Measurements from ENCODE around the gene ASCL4.

Gene ASCL4

DNA sequence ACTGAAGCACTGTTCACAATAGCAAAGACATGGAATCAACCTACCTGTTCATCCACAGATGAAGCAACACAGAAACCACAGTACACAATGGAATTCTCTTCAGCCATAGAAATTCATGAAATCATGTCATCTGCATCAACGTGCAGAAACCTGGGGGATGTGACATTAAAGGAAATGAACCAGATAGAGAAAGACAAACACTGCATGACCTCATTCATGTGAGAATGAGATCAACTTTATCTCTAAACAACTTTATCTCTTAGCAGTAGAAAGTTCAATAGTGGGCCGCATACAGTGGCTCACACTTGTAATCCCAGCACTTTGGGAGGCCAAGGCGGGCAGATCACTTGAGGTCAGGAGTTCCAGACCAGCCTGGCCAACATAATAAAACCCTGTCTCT, 19.9 kb downstream of the ASCL4 start:
- no peaks in the 10 kb centered on the region for H3K9me3 ChIP-seq (ENCODE audit: control insufficient read depth in 2 of 2, low read length in 2 of 2)
- H3K4me3 ChIP-seq (ENCODE audit: low read length in 2 of 2): no peak overlapping the region
- no peaks in the 10 kb centered on the region for H3K36me3 ChIP-seq (ENCODE audit: control insufficient read depth in 2 of 2, insufficient read depth in 2 of 2, low read length in 2 of 2)
- no peaks in the 10 kb centered on the region for H3K27me3 ChIP-seq (ENCODE audit: control insufficient read depth in 2 of 2, insufficient read depth in 2 of 2, low read length in 2 of 2)
- no peaks in the 10 kb centered on the region for H3K4me1 ChIP-seq (ENCODE audit: control insufficient read depth in 2 of 2, insufficient read depth in 2 of 2, low read length in 2 of 2)
- no peak overlapping the region for H3K9ac ChIP-seq (ENCODE audit: low read depth in 1 of 2, low read length in 2 of 2)
- H3K27ac ChIP-seq (ENCODE audit: low read depth in 2 of 2, low read length in 2 of 2): no peak overlapping the region

DNA sequence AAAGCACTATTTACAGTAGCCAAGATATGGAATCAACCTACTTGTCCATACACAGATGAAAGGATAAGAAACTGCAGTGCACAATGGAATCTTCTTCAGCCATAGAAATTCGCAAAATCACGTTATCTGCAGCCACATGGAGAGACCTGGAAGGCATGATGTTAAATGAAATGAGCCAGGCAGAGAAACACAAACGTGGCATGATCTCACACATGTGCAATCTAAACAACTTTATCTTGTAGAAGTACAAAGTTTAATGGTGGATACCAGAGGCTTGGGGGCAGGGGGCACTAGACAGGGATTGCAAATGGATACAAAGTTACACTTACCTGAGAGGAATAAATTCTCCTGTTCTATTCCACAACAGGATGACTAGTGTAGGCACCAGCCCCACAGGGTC, 24.1 kb downstream of the ASCL4 start:
- Histone ChIP-seq H3K27me3 (ENCODE audit: control insufficient read depth in 2 of 2, insufficient read depth in 2 of 2, low read length in 2 of 2) (no peaks in the 10 kb centered on the region), H3K9ac (ENCODE audit: low read depth in 1 of 2, low read length in 2 of 2) (no peak overlapping the region), H3K27ac (ENCODE audit: low read depth in 2 of 2, low read length in 2 of 2) (no peak overlapping the region), H3K9me3 (ENCODE audit: control insufficient read depth in 2 of 2, low read length in 2 of 2) (no peaks in the 10 kb centered on the region), H3K36me3 (ENCODE audit: control insufficient read depth in 2 of 2, insufficient read depth in 2 of 2, low read length in 2 of 2) (no peaks in the 10 kb centered on the region), H3K4me3 (ENCODE audit: low read length in 2 of 2) (no peak overlapping the region), H3K4me1 (ENCODE audit: control insufficient read depth in 2 of 2, insufficient read depth in 2 of 2, low read length in 2 of 2) (no peaks in the 10 kb centered on the region)

- H3K9me3 ChIP-seq (ENCODE audit: control insufficient read depth in 2 of 2, low read length in 2 of 2): no peaks in the 10 kb centered on the region
Measured at GRCh38 chr12:107801150-107801549, 26.6 kb downstream of the ASCL4 start.

DNA sequence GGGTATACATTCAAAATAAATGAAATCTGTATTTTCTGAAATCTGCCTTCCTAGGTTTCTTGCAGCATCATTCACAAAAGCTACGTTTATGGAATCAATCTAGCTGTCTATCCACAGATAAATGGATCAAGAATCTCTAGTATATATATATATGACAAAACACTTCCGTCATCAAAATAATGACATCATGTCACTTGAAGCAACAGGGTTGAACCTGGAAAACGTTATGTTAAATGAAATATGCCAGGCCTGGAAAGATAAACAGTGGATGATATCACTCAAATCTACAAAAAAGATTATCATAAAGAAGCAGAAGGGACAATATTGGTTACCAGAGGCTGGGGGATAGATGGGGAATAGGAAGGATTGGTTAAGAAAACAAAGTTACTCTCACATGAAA, 28.6 kb downstream of the ASCL4 start:
- Histone ChIP-seq H3K9ac (ENCODE audit: low read depth in 1 of 2, low read length in 2 of 2) (no peak overlapping the region), H3K27me3 (ENCODE audit: control insufficient read depth in 2 of 2, insufficient read depth in 2 of 2, low read length in 2 of 2) (no peaks in the 10 kb centered on the region), H3K36me3 (ENCODE audit: control insufficient read depth in 2 of 2, insufficient read depth in 2 of 2, low read length in 2 of 2) (no peaks in the 10 kb centered on the region), H3K9me3 (ENCODE audit: control insufficient read depth in 2 of 2, low read length in 2 of 2) (no peaks in the 10 kb centered on the region), H3K4me3 (ENCODE audit: low read length in 2 of 2) (no peak overlapping the region), H3K27ac (ENCODE audit: low read depth in 2 of 2, low read length in 2 of 2) (no peak overlapping the region), H3K4me1 (ENCODE audit: control insufficient read depth in 2 of 2, insufficient read depth in 2 of 2, low read length in 2 of 2) (no peaks in the 10 kb centered on the region)

More at GRCh38 chr12:107801150-107801549, 26.6 kb downstream of the ASCL4 start:
- H3K4me1 ChIP-seq (ENCODE audit: control insufficient read depth in 2 of 2, insufficient read depth in 2 of 2, low read length in 2 of 2): no peaks in the 10 kb centered on the region
- H3K36me3 ChIP-seq (ENCODE audit: control insufficient read depth in 2 of 2, insufficient read depth in 2 of 2, low read length in 2 of 2): no peaks in the 10 kb centered on the region
- H3K9ac ChIP-seq (ENCODE audit: low read depth in 1 of 2, low read length in 2 of 2): no peak overlapping the region
- no peaks in the 10 kb centered on the region for H3K27me3 ChIP-seq (ENCODE audit: control insufficient read depth in 2 of 2, insufficient read depth in 2 of 2, low read length in 2 of 2)
- no peak overlapping the region for H3K4me3 ChIP-seq (ENCODE audit: low read length in 2 of 2)
- H3K27ac ChIP-seq (ENCODE audit: low read depth in 2 of 2, low read length in 2 of 2): no peak overlapping the region

GRCh38 chr12:107805488-107806180, 31.1 kb downstream of the ASCL4 start:
- no peaks in the 10 kb centered on the region for H3K9me3 ChIP-seq (ENCODE audit: control insufficient read depth in 2 of 2, low read length in 2 of 2)
- peaks cover 0 to 2% of the 10 kb centered on the region in 2 donors for H3K27me3 ChIP-seq (ENCODE audit: control insufficient read depth in 2 of 2, insufficient read depth in 2 of 2, low read length in 2 of 2)
- no peaks in the 10 kb centered on the region for H3K36me3 ChIP-seq (ENCODE audit: control insufficient read depth in 2 of 2, insufficient read depth in 2 of 2, low read length in 2 of 2)
- no peak overlapping the region for H3K27ac ChIP-seq (ENCODE audit: low read depth in 2 of 2, low read length in 2 of 2)
- no peak overlapping the region for H3K9ac ChIP-seq (ENCODE audit: low read depth in 1 of 2, low read length in 2 of 2)
- H3K4me1 ChIP-seq (ENCODE audit: control insufficient read depth in 2 of 2, insufficient read depth in 2 of 2, low read length in 2 of 2): no peaks in the 10 kb centered on the region
- H3K4me3 ChIP-seq (ENCODE audit: low read length in 2 of 2): no peak overlapping the region

DNA sequence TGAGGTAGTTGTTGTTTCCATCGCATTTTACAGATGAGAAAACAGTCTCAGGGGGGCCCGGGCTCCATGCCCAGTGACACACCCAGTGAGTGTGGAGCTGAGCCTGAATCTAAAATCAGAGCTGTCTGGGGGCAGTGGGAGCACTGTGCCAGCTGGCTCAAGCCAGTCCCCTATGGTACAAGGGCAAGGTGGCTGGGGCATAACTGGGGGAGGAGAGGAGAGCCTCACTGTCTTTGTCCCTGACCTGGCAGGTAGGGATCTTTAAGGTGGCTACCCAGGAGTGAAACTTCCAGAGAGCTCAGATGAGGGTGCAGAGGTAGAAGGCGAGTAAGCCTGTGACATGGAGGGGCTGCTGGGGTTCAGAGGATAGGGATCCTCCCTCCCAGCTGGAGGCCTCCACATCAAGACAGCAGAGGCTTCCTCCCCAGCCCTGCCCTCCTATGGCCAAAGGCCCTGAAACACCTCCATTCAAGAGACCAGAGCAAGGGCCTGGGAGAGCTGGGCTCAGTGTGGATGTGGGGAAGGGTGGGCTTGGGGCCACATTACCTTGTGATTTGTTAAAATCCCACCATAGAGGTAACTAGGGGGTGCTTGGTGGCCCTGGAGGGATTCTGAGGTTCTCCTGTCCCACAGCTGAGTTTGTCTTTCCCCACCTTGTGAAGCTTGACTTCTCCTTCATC, 33.1 kb downstream of the ASCL4 start:
- Histone ChIP-seq H3K36me3 (ENCODE audit: control insufficient read depth in 2 of 2, insufficient read depth in 2 of 2, low read length in 2 of 2) (no peaks in the 10 kb centered on the region), H3K4me1 (ENCODE audit: control insufficient read depth in 2 of 2, insufficient read depth in 2 of 2, low read length in 2 of 2) (no peaks in the 10 kb centered on the region), H3K27ac (ENCODE audit: low read depth in 2 of 2, low read length in 2 of 2) (no peak overlapping the region), H3K27me3 (ENCODE audit: control insufficient read depth in 2 of 2, insufficient read depth in 2 of 2, low read length in 2 of 2) (peaks cover 0 to 2% of the 10 kb centered on the region in 2 donors), H3K4me3 (ENCODE audit: low read length in 2 of 2) (no peak overlapping the region), H3K9me3 (ENCODE audit: control insufficient read depth in 2 of 2, low read length in 2 of 2) (no peaks in the 10 kb centered on the region), H3K9ac (ENCODE audit: low read depth in 1 of 2, low read length in 2 of 2) (no peak overlapping the region)

DNA sequence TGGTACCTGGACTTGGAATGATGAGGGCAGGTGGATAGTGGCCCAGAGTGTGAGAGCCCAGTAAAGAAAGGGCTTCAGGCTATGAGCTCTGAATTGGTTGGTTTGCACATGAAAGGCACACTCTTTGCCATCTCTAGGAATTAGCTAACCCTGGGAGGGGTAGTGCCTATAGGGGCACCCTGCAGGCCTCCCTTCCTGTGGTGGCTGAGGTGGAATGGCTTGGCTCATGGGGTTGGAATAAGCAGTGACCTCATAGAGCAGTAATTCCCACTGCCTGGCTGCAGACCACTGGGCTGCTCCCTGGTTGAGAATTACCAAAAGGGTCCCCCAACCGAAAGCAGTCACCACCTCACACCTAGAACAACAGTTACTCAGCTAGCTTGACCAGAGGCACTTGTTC, 42.7 kb downstream of the ASCL4 start:
- no peak overlapping the region for H3K9ac ChIP-seq (ENCODE audit: low read depth in 1 of 2, low read length in 2 of 2)
- peaks cover 3 to 6% of the 10 kb centered on the region in 2 donors for H3K9me3 ChIP-seq (ENCODE audit: control insufficient read depth in 2 of 2, low read length in 2 of 2)
- no peaks in the 10 kb centered on the region for H3K4me1 ChIP-seq (ENCODE audit: control insufficient read depth in 2 of 2, insufficient read depth in 2 of 2, low read length in 2 of 2)
- H3K36me3 ChIP-seq (ENCODE audit: control insufficient read depth in 2 of 2, insufficient read depth in 2 of 2, low read length in 2 of 2): no peaks in the 10 kb centered on the region
- H3K27ac ChIP-seq (ENCODE audit: low read depth in 2 of 2, low read length in 2 of 2): no peak overlapping the region
- H3K4me3 ChIP-seq (ENCODE audit: low read length in 2 of 2): no peak overlapping the region
- no peaks in the 10 kb centered on the region for H3K27me3 ChIP-seq (ENCODE audit: control insufficient read depth in 2 of 2, insufficient read depth in 2 of 2, low read length in 2 of 2)

DNA sequence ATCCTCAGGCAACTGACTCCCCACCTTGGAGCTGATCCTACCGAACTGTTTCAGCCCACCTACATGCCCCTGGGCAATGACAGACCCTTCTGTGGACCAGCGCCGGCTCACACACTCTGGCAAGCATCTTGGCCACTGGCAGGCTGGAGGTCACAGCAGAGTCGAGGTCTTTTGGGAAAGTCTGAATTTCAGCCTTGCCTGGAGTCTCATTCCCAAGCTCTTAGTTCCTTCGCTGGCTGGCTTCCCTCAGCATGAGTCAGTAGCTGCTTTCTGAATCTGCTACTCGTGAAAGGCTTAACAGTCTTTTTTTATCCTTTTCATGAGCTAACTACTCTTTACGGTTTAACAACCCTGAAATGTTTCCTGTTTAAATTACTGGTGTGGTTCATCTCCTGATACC, 44.5 kb downstream of the ASCL4 start:
- Histone ChIP-seq H3K4me3 (ENCODE audit: low read length in 2 of 2) (no peak overlapping the region), H3K4me1 (ENCODE audit: control insufficient read depth in 2 of 2, insufficient read depth in 2 of 2, low read length in 2 of 2) (no peaks in the 10 kb centered on the region), H3K9me3 (ENCODE audit: control insufficient read depth in 2 of 2, low read length in 2 of 2) (peaks cover 3 to 6% of the 10 kb centered on the region in 2 donors), H3K27ac (ENCODE audit: low read depth in 2 of 2, low read length in 2 of 2) (no peak overlapping the region), H3K27me3 (ENCODE audit: control insufficient read depth in 2 of 2, insufficient read depth in 2 of 2, low read length in 2 of 2) (no peaks in the 10 kb centered on the region), H3K9ac (ENCODE audit: low read depth in 1 of 2, low read length in 2 of 2) (no peak overlapping the region), H3K36me3 (ENCODE audit: control insufficient read depth in 2 of 2, insufficient read depth in 2 of 2, low read length in 2 of 2) (no peaks in the 10 kb centered on the region)

DNA sequence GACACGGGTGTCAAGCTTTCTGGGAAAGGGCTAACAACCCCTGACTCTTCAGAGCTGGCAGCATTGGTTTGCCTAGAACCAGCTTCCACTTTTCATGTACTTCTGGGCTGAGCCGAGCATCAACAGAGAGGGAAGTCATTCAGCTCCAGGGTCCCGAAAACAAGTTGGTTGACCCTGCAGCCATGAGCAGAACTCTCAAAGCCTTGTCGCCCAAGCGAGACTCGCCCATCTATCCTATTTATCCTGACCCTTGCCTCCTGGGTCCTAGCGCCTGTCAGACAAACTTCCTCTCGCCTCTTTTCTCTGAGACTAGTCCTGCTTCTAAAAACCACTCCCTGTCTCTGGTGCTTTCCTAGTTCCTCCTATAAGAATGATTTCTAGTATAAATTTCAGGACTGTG, 47.9 kb downstream of the ASCL4 start:
- Histone ChIP-seq H3K27me3 (ENCODE audit: control insufficient read depth in 2 of 2, insufficient read depth in 2 of 2, low read length in 2 of 2) (no peaks in the 10 kb centered on the region), H3K27ac (ENCODE audit: low read depth in 2 of 2, low read length in 2 of 2) (no peak overlapping the region), H3K36me3 (ENCODE audit: control insufficient read depth in 2 of 2, insufficient read depth in 2 of 2, low read length in 2 of 2) (no peaks in the 10 kb centered on the region), H3K9me3 (ENCODE audit: control insufficient read depth in 2 of 2, low read length in 2 of 2) (peaks cover 5 to 8% of the 10 kb centered on the region in 2 donors), H3K4me3 (ENCODE audit: low read length in 2 of 2) (no peak overlapping the region), H3K9ac (ENCODE audit: low read depth in 1 of 2, low read length in 2 of 2) (no peak overlapping the region), H3K4me1 (ENCODE audit: control insufficient read depth in 2 of 2, insufficient read depth in 2 of 2, low read length in 2 of 2) (no peaks in the 10 kb centered on the region)
